Stimulated activated CD8-positive, alpha-beta memory T cell treated with anti-CD3 and anti-CD28 coated beads, Interleukin-4, amount 100 ng/mL, for 1 hour (primary cell): ENCODE data around the gene OR2F2.

Experiments
- DNase-seq, 2 donors: peaks; one replicate each; pipeline ENCODE4 v3.0.0-alpha.2; 2020; ENCODE audit warnings: low read depth in 2 of 2, low spot score in 1 of 2

Gene OR2F2

DNA sequence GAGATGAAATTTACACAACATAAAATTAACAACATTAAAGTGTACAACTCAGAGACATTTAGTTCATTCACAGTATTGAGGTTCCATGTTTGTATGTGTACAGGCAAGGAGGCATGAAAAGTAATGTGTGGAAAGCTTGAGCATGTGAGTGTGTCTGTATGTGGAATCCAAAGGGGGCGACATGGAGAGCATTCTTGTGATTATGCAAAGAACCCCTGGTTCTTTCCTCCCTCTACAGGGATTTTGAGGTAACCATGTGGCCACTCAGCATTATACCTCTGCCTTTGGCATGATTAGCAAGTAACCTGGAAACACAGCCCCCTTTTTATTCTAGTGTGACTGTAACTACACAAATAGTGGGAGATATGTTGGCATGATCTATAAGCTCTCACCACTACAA lies 40.6 kb downstream of the OR2F2 start:
- no peak for DNase-seq

DNA sequence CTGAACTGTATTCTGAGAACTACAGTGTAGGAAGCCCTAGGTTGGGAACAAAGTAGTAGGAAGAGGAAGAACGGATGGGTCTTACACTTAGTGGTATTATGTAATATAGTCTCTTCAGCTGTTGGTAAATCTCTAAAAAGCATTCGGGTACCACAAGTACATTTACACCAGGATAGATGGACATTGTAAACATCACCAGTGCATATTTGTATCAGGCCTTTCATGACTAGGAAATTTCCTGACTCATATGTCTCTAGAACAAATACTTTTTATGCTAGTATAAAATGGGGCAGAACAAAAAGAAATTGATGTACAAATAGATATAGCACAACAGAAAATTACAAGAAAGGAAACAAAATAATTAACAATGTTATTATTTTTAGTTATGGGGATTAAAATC lies 43.6 kb downstream of the OR2F2 start:
- no peak for DNase-seq

DNA sequence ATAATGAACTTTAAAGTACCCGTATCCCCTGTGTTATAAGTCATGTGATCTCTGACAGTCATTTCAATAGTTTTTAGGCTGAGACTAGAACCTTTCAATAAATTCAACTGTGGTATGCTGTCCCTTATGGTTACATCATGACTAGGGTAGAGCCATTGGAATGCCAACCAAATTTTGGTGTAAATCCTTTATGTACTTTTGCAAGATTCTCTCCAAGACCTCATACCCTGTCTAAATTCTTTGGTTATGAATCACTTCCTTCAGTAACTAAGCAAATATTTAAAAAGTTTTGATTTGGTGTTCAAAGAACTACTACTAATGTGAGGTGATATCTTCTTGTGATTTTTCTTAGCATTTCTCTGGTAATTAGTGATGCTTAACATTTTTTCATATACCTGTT lies 44.3 kb downstream of the OR2F2 start:
- no peak for DNase-seq

DNA sequence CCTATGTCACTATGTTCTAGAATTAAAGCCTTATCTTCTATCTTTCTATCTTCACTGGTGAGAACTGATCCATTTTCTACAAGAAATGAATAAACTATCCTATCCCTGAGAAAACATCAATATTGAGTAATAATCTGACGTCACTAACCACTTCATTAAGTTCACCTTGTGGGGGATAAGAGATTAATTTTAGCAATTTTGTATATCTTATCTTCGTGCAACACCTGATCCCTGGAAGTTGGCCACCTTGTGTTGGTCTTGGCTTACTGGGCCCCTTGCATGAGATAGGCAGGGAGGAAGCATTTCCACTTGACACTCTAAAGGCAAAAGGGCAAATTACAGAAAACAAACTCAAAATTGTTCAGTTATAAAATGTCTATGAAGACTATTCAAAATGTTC lies 45.0 kb downstream of the OR2F2 start:
- no peak for DNase-seq

DNA sequence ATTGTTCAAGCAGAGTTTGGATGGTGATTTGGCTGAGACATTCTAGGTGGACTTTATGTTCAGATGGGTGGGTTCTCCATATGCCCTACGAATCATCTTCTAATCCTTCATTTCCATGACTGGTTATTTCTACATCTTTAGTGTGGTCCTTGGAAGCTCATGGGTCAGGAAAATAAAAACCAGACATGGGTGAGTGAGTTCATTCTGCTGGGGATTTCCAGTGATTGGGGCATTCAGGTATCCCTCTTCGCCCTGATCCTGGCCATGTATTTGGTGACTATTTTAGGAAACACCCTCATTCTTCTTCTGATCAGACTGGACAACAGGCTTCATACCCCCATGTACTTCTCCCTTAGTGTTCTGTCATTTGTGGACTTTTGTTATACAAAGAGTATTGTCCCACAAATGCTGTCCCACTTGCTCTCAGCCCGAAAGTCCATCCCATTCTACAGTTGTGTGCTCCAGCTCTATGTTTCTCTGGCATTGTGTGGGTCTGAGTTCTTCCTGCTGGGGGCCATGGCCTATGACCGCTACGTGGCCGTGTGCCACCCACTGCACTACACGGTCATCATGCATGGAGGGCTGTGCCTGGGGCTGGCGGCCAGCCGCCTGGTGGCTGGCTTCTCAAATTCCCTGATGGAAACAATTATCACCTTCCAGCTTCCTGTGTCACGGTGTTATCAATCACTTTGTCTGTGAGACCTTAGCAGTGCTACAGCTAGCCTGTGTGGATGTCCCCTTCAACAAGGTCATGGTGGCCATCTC lies 45.9 kb downstream of the OR2F2 start:
- no peak for DNase-seq

DNA sequence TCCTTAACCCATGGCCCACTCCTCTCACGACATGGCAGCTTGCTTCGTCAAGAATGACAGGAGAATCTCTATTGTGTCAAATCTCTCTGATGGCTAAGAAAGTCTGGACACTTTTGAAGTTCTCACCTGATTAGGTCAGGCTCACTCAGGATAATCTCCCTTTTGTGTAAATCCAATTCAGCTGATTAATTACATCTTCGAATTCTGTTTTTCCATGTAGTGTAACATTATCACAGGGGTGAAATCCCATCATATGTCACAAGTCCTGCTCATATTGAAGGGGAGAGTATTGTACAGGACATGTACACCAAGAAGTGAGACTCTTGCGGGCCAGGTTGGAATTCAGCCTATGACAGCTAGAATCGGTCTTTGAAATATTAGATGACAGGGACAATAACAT lies 48.9 kb downstream of the OR2F2 start:
- DNase-seq = no peak
